PC-9 (cell line): ENCODE results near the gene AMMECR1. TPM values are rescaled to one million over a fixed set of nuclear protein-coding genes. Genes with fewer than 3 reads are reported as not detected.

ENCODE experiments used
- BruUV-seq: library from RNA; stranded (reverse); fragments of 400-500 nt; replicated peaks from 2 replicates; lab custom pipeline; 2021; lab: Mats Ljungman, UMichigan
- CTCF ChIA-PET: fragments of 300-600 bp; sonication (Branson Sonifier 250); formaldehyde crosslinking; loops from one replicate; lab custom pipeline; 2022; ENCODE audit warnings: antibody characterized with exemption; lab: Charles Lee
- POLR2A ChIA-PET: fragments of 300-600 bp; sonication (Branson Sonifier 250); formaldehyde crosslinking; loops from one replicate; lab custom pipeline; 2022; ENCODE audit warnings: antibody characterized with exemption; ENCODE audit not compliant: unreplicated experiment; lab: Charles Lee
- DNase-seq, 2 experiments: peaks; one replicate each; pipeline versions ENCODE4 v3.0.0 to v3.0.0-alpha.2; 2015 to 2022; ENCODE audit warnings: mixed read lengths in 1 of 2
- H2AFZ ChIP-seq: fragments of 200-600 bp; sonication (generic); 2 replicates; pipeline ENCODE4 v1.8.1; 2017; ENCODE audit warnings: antibody characterized with exemption
- H3F3A ChIP-seq: fragments of 200-600 bp; sonication (generic); 2 replicates; pipeline ENCODE4 v1.8.1; 2017; ENCODE audit warnings: antibody characterized with exemption, mild to moderate bottlenecking, low read depth; ENCODE audit not compliant: insufficient read depth
- H3K27ac ChIP-seq: fragments of 200-600 bp; sonication (generic); 2 replicates; pipeline ENCODE4 v1.6.1; 2016; ENCODE audit warnings: mixed run types
- H3K27me3 ChIP-seq: fragments of 200-600 bp; sonication (generic); 2 replicates; pipeline ENCODE4 v1.6.1; 2016; ENCODE audit warnings: low read depth, mixed run types; ENCODE audit not compliant: insufficient read depth
- H3K36me3 ChIP-seq: fragments of 200-600 bp; sonication (generic); 2 replicates; pipeline ENCODE4 v1.6.1; 2016; ENCODE audit warnings: low read depth, mixed run types
- H3K4me1 ChIP-seq: fragments of 200-600 bp; sonication (generic); replicated peaks from 2 replicates; pipeline ENCODE4 v1.6.1; 2016; ENCODE audit warnings: mixed run types; ENCODE audit not compliant: insufficient read depth
- H3K4me2 ChIP-seq: fragments of 200-600 bp; sonication (generic); 2 replicates; pipeline ENCODE4 v1.6.1; 2017; ENCODE audit warnings: mixed run types
- H3K4me3 ChIP-seq: fragments of 200-600 bp; sonication (generic); 2 replicates; pipeline ENCODE4 v1.6.1; 2016; ENCODE audit warnings: mixed run types
- H3K79me2 ChIP-seq: fragments of 200-600 bp; sonication (generic); 2 replicates; pipeline ENCODE4 v1.6.1; 2017; ENCODE audit warnings: low read depth, mixed run types
- H3K9me2 ChIP-seq: fragments of 200-600 bp; sonication (generic); 2 replicates; pipeline ENCODE4 v1.8.1; 2017; ENCODE audit warnings: mild to moderate bottlenecking; ENCODE audit not compliant: insufficient read depth
- H3K9me3 ChIP-seq: fragments of 200-600 bp; sonication (generic); 2 replicates; pipeline ENCODE4 v1.8.1; 2016; ENCODE audit warnings: low read depth; ENCODE audit not compliant: insufficient read depth
- H4K20me1 ChIP-seq: fragments of 200-600 bp; sonication (generic); 2 replicates; pipeline ENCODE4 v1.8.1; 2017; ENCODE audit not compliant: insufficient read depth
- CTCF ChIP-seq: fragments of 200-600 bp; sonication (generic); conservative IDR thresholded peaks from 2 replicates; pipeline ENCODE4 v1.6.1; 2017; ENCODE audit warnings: mixed run types, antibody characterized with exemption, mild to moderate bottlenecking, moderate library complexity
- EZH2 ChIP-seq: fragments of 200-600 bp; sonication (generic); IDR thresholded peaks from 2 replicates; pipeline ENCODE4 v1.8.0; 2017; ENCODE audit warnings: antibody characterized with exemption, low read depth
- intact Hi-C: fragments of 100-400 bp; cut with micrococcal nuclease; formaldehyde crosslinking; loops from one replicate; pipeline ENCODE4 v1.10.0; 2022; ENCODE audit not compliant: unreplicated experiment
- total RNA-seq: library from RNA; stranded (reverse); gene quantifications from 2 replicates; pipeline ENCODE4 v1.2.3, GENCODE V29; 2021

AMMECR1 gene
- total RNA-seq, 1 experiment from 2014 or later: 35.4 TPM

DNA sequence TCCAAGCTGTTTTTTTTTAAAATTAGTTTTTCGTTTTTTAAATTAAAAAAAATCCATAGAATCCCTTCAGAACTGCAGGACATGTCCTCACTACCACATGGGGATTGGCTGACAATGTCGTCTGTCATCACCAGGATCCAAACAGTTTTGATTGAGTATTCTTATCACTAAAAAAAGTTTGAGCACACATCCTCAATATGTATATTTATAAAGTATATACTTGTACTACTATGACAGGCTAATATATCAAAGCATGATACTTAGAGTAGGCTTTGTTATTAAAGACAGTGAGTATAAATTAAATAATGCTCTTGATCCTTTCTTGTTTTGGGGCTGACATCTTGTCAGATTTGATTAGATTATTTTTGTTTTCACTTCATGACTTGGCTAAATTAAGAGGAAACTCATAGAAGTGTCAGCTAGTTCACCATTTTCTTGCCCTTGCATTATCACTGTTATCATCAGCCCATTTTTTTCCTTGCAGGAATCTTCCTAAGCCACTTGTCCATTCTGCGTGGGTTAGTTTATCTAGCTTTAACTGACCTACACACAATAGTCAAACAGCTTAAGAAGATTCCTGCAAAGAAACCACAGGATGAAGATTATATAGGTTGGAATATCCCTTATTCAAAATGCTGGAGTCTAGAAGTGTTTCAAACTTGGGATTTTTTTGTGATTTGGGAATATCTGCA is 92.8 kb downstream of the AMMECR1 start:
- Histone ChIP-seq H3K27ac (no peak overlapping the region), H3K9me3 (no peaks in the 10 kb centered on the region), H3K4me1 (peaks cover 34% of the 10 kb centered on the region), H3K4me2 (no peak overlapping the region), H3F3A (peaks cover 31% of the 10 kb centered on the region), H4K20me1 (no peaks in the 10 kb centered on the region), H2AFZ (no peak overlapping the region), H3K4me3 (no peak overlapping the region), H3K27me3 (no peaks in the 10 kb centered on the region), H3K36me3 (0 out of 2 replicates have a peak, but pooled peaks cover 8% of the 10 kb centered on the region), H3K9me2 (no peaks in the 10 kb centered on the region), H3K79me2 (peaks cover 29% of the 10 kb centered on the region)
- TF ChIP-seq CTCF (no peak), EZH2 (no peak)
- no TSS peak for BruUV-seq
- intact Hi-C loops: loop anchor here (5.0 kb wide), 1 partner anchor 92 kb away; the partner anchor contains the start of gene AMMECR1
- CTCF ChIA-PET: no interaction called here
- DNase-seq: no peak
- POLR2A ChIA-PET: no interaction called here

DNA sequence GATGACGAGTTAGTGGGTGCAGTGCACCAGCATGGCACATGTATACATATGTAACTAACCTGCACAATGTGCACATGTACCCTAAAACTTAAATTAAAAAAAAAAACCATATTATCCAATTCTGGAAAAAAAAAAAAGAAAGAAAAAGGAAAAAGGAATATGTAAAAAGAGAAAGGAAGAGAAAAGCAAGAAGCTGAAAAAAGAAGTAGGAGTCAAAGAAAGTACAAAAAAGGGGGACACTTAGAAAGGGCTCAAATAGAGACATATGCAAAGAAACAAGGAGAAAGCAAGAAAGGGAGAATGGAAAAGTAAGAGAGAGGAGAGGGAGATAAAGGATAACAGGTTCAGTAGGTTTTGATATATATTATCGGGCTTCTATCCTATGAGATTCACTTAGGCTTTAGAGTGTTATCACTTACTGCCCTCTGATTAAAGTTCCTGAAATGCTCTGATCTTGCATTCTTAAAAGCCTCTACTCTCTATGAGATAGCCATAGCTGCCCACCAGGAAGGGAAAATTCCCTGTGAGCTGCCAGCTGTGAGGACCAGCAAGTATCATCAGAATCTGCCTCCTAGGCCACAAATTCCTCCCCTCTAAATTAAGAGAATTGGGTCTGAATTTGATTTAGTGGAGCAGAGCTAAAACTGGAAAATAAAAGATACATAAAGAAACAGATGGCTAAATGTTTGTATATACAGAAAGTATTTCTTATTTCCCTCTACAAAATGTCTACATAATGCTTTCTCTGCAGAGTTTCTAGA is 95.2 kb downstream of the AMMECR1 start:
- H2AFZ ChIP-seq: no peak overlapping the region
- no peak overlapping the region for H3K27ac ChIP-seq
- peaks cover 21% of the 10 kb centered on the region for H3F3A ChIP-seq
- DNase-seq: no peak
- no TSS peak for BruUV-seq
- peaks cover 33% of the 10 kb centered on the region for H3K4me1 ChIP-seq
- intact Hi-C loops: no loop called here
- no peaks in the 10 kb centered on the region for H3K27me3 ChIP-seq
- peaks cover 16% of the 10 kb centered on the region for H3K79me2 ChIP-seq
- no peak overlapping the region for H3K4me3 ChIP-seq
- ChIA-PET CTCF (no interaction called here), POLR2A (no interaction called here)
- no peaks in the 10 kb centered on the region for H4K20me1 ChIP-seq
- TF ChIP-seq EZH2: no peak
- TF ChIP-seq CTCF: no peak
- H3K9me3 ChIP-seq: 0 out of 2 replicates have a peak, but pooled peaks cover 7% of the 10 kb centered on the region
- H3K36me3 ChIP-seq: 0 out of 2 replicates have a peak, but pooled peaks cover 8% of the 10 kb centered on the region
- no peak overlapping the region for H3K4me2 ChIP-seq
- no peaks in the 10 kb centered on the region for H3K9me2 ChIP-seq

DNA sequence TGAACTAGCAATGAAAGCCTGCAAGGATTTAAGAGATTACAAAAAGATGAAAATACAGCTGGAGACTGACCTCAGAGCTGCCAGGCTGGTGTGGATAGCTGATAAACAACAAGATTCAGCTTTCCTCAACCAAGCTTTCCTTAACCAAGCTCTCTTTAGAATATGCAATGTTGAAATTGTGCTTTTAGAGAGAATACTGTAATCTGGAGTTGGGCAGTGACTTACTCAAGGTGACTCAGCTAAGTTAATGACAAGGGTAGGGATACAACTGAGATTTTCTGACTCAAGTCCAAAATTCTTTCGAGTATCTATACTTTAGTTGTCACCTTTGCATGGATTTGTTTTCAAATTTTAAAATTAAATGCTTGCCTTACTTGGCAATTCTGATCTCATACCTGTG is 98.0 kb downstream of the AMMECR1 start:
- intact Hi-C loops: no loop called here
- ChIA-PET POLR2A (interaction anchor here (0.5 to 0.9 kb wide), 2 partner anchors 9 to 23 kb away, joined by 3 to 11 read pairs; no protein-coding TSS in a partner anchor), CTCF (no interaction called here)
- peaks cover 21% of the 10 kb centered on the region for H3K4me1 ChIP-seq
- BruUV-seq: no TSS peak
- 0 out of 2 replicates have a peak, but pooled peaks cover 7% of the 10 kb centered on the region for H3K9me3 ChIP-seq
- H3K36me3 ChIP-seq: 0 out of 2 replicates have a peak, but pooled peaks cover 8% of the 10 kb centered on the region
- H3K27ac ChIP-seq: peak overlapping the region; percentile 69
- H3K79me2 ChIP-seq: peaks cover 10% of the 10 kb centered on the region; the same call in 1 of the 2 replicates
- DNase-seq: peak in 1 of 2 experiments; percentile 60
- peaks cover 15% of the 10 kb centered on the region for H3F3A ChIP-seq
- H3K9me2 ChIP-seq: no peaks in the 10 kb centered on the region
- peak overlapping the region; percentile 5; the same call in 1 of the 2 replicates for H3K4me2 ChIP-seq
- H3K27me3 ChIP-seq: no peaks in the 10 kb centered on the region
- TF ChIP-seq CTCF: no peak
- TF ChIP-seq EZH2: no peak
- no peaks in the 10 kb centered on the region for H4K20me1 ChIP-seq
- H3K4me3 ChIP-seq: no peak overlapping the region
- H2AFZ ChIP-seq: no peak overlapping the region
